Activated CD8-positive, alpha-beta memory T cell treated with anti-CD3 and anti-CD28 coated beads, Interleukin-2, amount 50 U/mL, for 4 hours (primary cell): ENCODE data around the gene DLGAP4.

Experiments used
- DNase-seq: peaks from one replicate; pipeline ENCODE4 v3.0.0-alpha.2; 2020

DLGAP4 gene

DNA sequence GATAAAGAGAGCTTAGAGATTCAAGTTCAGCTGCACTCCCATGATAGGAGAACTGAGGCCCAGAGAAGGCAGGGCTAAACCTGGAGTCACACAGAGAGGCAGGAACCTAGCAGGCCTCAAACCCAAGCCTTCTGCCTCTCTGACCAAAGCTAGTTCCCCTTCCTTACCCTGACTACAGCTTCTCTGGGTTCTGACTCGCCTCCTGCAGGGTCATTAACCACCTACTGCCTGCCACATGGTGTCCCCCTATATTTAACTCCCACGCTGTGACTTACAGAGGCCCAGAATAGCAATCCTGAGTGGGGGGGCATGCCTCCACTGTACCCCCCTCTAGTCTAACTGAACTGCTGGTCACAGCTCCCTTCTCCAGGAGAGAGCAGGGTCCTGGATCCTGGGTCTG, 84.1 kb downstream of the DLGAP4 start:
- DNase-seq = no peak

DNA sequence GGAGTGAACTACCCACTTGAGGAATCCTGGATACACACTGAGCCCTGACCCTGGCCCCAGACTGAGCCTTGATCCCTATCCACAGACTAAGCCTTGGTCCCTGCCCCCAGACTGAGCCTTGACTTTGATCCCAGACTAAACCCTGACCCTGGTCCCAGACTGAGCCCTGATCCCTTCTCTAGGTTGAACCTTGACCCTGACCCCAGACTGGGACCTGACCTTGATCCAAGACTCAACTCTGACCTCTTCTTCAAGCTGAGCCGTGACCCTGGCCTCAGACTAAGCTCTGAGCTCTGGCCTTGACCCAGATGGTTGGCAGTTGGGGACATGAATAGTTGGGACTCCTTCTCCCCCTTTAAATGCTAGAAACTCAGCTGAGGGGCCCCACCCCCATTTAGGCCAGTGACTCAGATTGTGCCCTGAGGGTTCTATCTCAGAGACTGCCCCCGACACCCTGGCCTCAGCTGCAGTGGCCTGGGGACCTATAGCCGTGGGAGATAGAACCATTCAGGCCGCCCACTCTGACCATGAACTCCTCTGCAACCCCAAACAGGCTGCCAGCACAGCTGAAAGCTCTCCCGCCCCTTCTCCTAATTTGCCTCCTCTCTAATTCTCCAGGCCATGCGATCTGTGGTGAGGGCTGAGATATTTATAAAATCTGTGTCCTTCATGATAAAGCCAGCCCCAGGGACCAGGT, 84.7 kb downstream of the DLGAP4 start:
- DNase-seq = no peak

DNA sequence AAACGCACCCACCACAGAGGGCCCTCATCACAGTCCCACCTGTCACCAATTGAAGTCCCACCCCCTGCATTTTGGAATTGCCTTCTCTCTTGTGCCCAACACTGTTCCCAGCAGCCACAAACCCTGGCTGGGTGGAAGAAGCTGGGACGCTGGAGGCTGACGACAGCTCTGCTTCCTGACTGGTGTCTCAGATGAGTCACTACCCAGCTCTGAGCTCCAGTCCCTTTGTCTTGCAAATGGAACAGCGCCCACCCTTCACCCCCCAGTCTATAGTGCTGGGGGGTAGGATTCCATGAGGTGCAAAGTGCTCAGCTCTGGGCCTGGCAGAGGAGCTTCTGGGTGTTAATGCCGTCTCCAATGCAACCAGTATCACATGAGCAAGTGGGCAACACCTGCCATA, 85.3 kb downstream of the DLGAP4 start:
- DNase-seq = no peak

DNA sequence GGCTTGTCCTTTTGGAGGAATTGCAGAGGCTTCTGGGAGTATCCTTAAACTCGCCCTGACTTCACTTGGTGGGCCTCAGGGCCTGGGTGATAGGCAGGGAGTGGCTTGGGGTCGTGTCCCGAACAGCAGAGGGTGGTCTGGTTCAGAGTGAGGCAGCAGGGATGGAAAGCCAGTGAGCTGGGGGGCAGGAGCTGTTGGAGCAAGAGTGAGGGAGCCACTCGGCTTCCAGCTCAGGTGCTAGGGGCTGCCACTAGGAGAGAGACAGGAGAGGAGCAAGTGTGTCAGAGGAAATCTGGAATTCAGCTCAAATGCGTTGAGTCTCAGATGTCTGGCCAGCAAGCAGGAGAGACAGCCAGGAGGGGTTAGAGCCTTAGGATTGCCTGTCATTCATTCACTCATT, 85.8 kb downstream of the DLGAP4 start:
- no peak for DNase-seq

DNA sequence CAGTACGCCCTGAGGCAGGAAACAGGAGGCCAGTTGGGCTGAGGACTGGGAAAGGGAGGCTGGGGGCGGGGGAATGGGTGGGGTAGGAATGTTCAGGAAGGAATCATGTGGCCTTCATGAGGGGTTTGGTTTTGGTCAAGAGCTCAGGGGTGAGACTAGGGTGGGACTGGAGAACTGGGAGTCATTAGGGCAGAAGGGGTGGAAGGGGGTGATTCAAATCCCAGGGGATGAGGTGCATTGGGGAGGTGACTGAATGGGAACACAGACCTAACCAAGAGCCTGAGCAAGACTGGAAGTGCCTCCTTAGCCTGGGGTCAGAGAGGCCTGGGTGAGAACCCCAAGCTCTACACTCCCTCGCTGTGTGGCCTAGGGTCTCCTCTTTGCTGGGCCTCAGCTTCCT, 86.8 kb downstream of the DLGAP4 start:
- no peak for DNase-seq

DNA sequence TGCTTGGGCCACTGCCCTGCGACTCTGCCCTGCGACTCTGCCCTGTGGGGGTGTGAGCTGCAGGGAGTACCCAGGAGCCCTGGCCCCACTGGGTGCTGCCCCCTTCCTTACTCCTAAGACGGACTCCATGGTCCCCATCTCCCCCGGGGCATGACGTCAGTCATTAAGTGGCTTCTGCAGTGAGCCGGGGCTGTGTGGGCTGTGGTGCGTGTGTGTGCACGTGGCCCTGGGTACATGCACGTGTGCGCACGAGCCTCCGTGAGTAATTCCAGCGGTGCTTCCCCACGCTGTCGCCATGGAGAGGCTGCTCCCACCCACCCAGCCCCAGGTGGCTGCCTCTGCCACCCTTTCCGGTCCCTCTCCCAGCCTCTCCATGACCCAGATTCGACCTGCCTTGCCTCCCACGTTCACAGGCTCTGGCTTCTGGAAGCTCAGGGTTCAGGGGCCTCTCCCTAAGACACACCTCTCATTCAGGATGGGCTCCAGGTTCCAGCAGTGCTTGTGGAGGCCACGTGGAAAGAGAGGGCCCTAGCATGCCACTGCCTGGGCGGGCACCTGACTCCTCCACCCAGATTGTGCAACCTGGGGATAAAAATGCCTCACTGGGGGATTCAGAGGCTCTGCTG, 88.3 kb downstream of the DLGAP4 start:
- no peak for DNase-seq

DNA sequence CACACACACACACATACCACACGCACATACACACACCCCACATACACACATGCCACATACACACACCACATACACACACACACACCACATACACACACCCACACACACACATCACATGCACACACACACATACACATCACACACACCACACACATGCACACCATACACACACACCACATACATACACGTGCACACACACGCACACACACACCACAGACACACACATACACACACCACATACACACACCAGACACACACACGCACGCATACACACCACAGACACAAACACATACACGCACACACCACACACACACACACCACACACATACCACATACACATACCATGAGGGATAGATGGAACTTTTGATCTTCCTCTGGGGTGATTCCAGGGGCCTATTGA, 90.2 kb downstream of the DLGAP4 start:
- no peak for DNase-seq

DNA sequence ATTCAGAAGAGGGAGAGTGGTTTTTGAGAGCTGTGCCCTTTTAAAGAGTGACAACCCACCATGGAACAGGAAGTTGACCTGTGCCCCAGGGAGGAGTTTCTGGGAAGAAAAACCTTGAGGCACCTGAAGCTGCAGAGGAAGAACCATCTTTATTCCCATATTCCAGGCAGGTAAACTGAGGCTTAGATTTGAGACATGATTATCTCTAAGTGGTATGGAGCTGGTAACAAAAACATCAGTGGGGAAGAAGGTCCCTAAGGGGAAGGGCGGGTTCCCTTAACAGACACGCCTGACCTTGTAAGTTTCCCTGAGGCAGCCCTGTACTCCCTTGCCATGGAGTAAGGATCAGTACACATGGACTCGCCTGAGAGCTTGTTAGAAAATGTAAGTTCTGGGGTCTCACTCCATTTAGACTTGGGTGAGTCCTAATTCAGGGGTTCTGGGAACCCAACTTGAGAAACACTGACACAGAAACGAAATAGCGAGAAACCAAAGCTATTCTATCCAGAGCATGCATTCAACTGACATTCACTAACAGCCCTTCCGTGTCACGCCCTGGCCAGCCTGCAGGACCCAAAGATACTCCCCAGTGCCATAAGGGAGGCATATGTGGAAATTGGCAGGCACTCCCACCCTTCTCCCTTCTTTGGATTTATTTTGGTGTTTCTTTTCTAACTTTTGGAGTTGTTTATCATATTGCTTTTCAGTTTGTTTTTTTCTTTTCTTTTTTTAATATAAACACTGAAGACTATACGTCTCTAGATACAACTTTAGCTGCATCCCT, 90.9 kb downstream of the DLGAP4 start:
- no peak for DNase-seq

DNA sequence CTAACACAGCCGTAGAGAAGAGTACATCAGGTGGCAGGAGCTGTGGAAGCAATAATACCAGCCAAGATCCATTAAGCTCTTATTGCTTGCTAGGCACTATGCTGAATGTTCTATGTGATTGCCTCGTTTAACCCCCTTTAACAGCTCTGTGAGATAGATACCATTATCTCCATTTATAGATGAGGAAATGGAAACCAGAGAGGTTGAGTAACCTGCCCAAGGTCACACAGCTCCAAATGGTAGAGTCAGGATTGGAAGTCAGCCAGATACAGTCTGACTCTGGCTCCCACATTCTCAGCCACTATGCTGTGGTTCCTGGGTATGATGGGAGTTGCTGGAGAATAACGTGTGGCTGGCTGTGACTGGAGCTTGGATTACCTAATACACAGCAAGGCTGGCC, 92.4 kb downstream of the DLGAP4 start:
- no peak for DNase-seq

DNA sequence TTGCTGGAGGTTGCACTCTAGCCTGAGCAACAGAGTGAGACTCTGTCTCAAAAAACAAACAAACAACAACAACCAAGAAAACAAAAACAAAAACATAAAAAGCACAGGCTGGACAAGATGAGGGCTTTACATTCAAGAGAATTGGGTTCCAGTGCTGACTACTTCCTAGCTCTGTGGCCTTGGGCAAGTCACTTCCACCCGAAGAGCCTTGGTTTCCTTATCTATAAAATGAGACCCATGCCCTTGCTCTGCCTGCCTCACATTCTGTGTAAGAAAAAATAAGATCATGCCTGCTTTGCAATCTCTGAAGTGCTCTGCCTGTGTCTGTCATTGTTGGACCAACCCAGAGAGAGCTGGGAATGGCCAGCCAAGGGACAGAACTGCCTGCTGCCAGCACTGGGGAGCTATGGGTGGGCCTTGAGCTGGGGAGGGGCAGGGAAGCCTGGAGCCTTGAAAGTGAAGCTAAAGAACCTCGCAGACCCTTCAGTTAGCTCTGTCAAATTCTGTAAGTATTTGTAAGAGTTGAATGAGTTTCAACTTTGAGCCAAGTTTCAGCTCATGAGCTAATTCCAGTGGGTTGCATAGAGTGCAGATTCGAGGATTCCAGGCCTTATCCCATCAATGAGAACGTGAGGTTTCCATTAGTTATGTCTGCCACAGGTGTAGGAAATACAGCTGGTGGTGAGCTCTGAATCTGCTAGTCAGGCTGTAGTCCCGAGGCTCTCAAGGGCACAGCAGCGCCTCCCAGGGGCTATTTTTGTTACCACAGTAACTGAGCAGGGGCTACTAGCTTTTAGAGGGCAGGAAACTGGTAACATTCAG, 93.2 kb downstream of the DLGAP4 start:
- DNase-seq = no peak

DNA sequence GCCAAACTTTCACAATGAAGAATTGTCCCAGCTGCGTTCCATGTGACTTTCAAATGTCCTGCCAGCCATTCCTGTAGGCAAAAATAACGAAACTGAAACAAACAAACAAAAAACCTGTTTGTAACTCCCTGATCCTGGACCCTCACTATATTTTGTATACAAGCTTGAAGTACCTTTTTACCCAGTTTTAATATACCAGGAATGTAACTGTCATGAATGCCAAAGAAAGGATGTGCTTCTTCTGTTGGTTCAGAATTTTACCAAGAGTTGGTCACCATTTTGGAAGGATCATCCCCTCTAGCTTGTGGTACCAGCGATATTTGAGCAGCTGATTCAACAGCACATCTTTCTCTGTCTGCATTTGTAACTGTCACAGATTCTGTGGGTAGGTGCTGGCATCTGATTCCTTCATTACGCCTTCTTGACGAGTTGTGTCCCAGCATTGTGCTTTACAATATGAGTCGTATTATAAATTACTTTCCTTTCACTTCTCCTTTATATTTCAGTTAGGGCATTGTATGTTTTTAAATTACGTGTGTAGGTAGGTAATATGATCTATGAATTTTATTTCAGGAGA, 93.9 kb downstream of the DLGAP4 start:
- DNase-seq = no peak

DNA sequence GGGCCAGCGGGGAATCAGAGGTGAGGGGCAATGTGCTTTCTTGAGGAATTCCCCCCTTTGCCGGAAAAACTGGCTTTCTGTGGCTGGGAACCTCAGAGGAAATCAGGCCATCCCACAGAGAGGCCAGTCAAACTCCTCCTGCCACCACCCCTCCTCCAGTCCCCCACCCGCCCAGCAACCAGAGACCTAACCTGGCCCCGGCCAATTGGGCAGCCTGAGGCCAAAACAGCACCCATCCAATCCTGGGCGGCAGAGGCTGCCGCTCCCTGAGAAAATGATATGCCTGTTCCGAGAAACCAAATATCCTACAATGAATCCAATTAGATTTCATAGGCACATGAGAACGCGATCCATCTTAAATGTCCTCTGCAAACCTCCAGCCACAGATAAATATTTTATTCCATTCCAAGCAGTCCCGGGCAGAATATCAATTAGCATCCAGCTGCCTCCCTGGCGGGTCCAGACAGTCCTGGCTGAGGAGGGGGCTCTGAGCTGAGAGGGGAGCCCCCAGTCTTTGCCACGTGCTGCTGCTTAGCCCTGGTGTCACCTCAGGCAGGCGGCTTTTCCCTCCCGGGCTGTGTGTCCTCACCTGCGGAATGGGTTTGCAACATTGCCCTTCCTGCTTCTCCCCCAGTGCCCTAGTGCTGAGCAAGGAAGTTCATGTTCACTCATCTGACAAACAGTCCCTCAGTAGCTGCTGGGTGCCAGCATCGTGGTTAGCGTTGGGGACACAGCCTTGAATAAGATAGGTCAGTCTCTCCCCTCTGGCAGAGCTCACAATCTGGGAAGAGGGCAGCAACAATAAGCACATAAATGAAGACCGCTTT, 95.0 kb downstream of the DLGAP4 start:
- DNase-seq = no peak

DNA sequence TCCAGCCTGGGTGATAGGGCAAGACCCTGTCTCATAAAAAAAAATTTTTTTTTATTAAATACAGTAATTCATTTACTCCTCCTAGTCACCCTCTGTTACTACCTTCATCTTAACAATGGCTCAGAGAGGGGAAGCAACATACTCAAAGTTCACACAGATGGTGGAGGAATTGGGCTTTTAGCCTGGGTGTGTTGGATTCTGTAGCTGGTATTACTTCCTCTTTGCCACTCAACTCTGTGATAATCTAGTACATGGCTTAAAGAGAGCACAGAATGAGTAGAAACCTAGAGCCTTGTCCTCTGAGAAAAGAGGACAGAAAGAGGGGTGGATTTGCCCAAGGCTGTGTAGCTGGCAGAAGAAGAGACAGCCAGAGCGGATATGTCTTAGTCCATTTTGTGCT, 96.6 kb downstream of the DLGAP4 start:
- no peak for DNase-seq

DNA sequence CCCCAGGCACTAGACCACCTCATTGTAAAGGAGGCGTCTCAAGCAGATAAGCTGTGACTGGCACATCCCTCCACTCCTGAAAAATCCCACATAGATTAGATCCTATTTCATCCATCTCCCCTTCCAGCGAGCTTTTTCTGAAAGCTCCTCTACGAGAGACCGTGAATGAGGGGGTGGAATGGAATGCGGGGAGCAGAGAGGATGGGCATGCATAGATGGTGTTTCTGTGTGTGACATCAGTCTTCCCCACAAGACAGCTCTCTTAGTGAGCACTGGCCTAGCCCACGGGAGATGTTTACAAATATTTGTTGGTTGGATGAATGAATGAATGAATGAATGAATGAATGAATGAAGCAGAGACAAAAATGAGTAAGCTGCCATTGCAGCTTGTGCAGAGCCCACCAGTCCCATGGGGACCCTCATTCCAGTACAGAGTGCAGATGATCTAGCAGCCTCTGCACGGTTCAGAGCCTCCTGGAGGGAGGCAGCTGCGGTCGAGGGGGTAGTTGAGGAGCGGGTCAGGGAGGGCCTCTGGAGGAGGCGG, 98.4 kb downstream of the DLGAP4 start:
- no peak for DNase-seq

DNA sequence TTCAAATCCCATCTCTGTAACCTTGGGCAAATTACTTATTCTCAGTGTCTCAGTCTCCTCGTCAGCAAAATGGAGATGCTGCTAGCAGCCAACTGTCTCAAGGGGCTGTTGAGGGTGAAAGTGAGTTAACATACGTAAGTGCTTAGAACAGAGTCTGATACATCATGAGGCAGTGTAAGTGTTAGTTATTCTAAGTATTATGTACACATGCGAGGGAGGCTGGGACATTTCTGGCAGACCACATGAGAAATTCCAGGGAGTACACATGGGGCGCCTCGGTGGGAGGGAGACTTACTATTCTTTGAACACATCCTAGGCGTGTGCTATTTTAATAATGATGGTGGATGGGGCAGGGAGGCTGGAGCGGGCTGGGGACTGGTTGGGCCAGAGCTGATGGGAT, 99.1 kb downstream of the DLGAP4 start:
- no peak for DNase-seq

DNA sequence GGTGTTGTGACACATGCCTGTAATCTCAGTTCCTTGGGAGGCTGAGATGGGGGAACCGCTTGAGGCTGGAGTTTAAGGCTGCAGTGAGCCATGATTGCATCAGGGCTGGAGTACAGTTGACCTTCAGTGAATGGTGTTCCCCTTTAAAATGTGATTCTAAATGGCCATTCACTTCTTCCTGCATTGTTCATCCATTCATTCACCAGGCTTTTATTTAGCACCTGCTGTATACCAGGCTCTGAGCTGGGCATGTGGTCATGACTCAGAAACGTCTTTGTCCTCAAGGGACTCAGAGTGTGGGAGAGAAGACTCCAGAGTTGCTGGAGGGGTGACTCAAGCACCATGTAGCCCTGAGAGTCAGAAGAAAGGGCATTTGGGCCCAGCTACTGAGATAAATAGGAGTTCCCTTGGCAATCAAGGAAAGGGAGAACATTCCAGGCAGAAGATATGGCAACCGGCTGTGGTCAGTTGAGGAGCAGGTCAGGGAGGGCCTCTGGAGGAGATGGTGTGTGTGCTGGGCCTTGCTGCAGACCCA, 101.1 kb downstream of the DLGAP4 start:
- DNase-seq = no peak

DNA sequence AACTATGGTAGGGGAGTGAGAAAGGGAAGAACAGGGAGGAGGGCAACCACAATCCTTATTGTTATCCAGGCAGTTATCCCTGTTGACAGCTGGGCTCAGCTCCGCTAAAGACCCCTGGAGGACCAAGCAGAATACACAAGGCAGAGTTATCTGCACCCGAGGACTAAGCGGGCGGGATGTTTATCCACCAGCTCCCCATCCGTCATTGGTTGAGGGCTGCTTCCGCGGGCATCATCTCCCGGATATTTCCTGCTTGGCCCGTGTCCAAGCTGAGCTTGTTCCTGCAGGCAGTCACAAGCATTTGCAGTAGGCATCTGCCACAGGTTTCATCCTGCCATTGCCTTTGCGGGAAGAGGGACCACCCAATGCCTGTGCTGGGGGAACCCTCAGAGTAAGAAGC, 102.1 kb downstream of the DLGAP4 start:
- no peak for DNase-seq

DNA sequence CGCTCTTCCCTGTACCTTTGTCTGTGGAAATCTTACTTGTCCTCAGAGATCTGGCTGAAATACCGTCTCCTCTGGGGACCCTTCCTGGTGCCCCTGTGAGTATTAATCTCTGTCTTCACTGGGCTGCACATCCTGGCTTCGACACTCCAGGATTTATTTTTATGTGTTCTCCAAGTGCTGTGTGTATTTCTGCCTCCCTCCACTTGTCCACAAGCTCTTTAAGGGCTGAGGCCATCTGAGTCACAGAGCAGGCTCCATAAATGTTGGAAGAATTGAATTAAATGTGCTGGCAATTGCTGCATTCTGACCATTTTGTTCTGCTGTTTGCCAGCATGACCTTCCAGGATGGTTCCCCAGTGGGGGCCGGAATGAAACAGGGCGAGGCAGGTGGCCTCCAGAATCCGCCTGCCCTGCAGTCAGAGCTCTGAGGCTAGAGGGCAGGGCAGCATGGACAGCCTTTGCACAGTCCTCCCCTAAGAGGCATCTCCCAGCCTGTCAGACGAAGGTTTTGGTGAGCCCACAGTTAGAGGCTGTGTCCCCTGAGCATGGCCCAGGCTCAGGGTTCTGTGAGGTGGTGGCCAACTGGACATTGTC, 105.8 kb downstream of the DLGAP4 start:
- DNase-seq = no peak

DNA sequence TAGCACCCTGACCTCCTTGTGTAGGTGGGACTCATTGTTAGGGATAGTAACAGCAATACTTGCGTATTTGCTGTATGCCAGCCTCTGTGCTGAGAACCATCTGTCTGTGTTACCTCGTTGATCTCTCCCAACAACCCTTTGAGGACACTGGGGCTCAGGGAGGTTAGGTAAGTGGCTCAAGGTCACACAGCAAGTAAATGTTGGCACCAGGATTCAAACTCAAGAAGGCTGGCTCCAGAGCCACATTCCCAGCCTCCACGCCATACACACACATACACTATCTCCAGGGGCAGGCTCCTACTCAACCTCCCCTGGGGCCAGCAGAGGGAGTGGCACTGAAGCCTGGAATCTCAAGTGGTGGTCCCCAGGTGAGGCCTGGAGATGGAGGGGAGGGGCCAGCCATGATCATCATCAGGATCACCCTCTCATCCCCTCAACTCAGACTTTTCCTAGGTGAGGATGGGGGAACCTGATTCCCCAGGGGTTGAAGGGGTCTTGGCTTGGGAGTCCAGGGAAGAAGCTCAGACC, 109.4 kb downstream of the DLGAP4 start:
- DNase-seq = no peak

DNA sequence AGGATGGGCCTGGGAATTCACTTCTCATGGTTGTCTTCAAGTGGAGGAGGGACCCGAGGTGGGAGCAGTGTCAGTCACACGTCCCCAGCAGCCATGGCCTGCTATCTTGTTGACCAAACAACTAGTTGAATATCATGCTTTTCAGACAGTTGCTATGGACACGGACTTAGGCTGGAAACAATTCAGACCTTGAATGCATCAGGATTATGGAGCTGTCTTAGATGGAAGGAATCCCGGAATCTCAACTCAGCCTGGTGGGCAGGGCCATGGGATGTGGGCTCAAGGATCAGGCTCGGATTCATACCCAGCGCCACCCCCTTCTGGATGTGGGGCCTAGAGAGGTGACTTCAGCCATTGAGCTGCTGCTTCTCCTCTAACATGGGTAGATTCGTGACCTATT, 112.6 kb downstream of the DLGAP4 start:
- DNase-seq = no peak

DNA sequence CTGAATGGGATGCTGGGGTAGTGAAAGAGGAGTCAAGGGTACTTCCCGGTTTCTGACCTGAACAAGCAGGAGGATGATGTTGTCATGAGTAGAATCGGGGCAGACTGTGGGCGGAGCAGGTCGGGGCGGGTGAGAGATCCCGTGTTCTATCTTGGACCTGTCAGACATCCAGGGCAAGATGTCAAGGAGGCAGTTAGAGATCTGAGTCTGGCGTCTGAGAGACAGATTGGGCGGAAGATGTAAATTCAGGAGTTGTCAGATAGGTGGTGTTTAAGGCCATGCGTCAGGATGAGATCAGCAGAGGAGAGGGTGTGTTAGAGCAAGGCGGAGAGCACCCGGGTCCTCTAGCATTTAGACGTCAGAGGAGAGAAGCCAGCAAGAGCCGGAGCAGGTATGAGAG, 115.5 kb downstream of the DLGAP4 start:
- no peak for DNase-seq
